CD14-positive monocyte (primary cell): Measurements from ENCODE around the gene DPH3. TPM values are rescaled to one million over a fixed set of nuclear protein-coding genes. Genes with fewer than 3 reads are reported as not detected.

ENCODE experiments used
- DNase-seq, 3 donors: peaks; one replicate each; pipeline ENCODE4 v3.0.0-alpha.2; 2011 to 2022
- H2AFZ ChIP-seq: 2 replicates; pipeline ENCODE4 v1.6.0; 2012; ENCODE audit warnings: mild to moderate bottlenecking, low read depth, low read length, inconsistent platforms; ENCODE audit not compliant: insufficient read depth, poor library complexity, severe bottlenecking
- H3K27ac ChIP-seq, 2 donors: 1 replicate in 1 of 2; 2 replicates in 1 of 2; pipeline ENCODE4 v1.5.1; 2012 to 2013; ENCODE audit warnings: low read length in 2 of 2, control low read depth in 1 of 2, inconsistent platforms in 1 of 2, low read depth in 1 of 2, mild to moderate bottlenecking in 1 of 2
- H3K27me3 ChIP-seq, 2 donors: one replicate each; pipeline versions ENCODE4 v1.6.0 to v1.6.1; 2011 to 2013; ENCODE audit warnings: low read length in 2 of 2; ENCODE audit not compliant: control insufficient read depth in 2 of 2, insufficient read depth in 2 of 2
- H3K36me3 ChIP-seq, 2 donors: replicated peaks in 1 of 2; 1 replicate in 1 of 2; 2 replicates in 1 of 2; pipeline versions ENCODE4 v1.5.1 to v1.6.1; 2012 to 2013; ENCODE audit warnings: low read length in 2 of 2, control low read depth in 1 of 2, inconsistent platforms in 1 of 2, mild to moderate bottlenecking in 1 of 2; ENCODE audit not compliant: insufficient read depth in 2 of 2, control insufficient read depth in 1 of 2
- H3K4me1 ChIP-seq, 2 donors: 1 replicate in 1 of 2; 2 replicates in 1 of 2; pipeline versions ENCODE4 v1.5.1 to v1.6.1; 2012 to 2013; ENCODE audit warnings: low read length in 2 of 2, control low read depth in 1 of 2, inconsistent platforms in 1 of 2, mild to moderate bottlenecking in 1 of 2, moderate library complexity in 1 of 2; ENCODE audit not compliant: insufficient read depth in 2 of 2, control insufficient read depth in 1 of 2
- H3K4me2 ChIP-seq: replicated peaks from 2 replicates; pipeline ENCODE3; 2012; ENCODE audit warnings: low read length, moderate library complexity, mild to moderate bottlenecking; ENCODE audit not compliant: poor library complexity, severe bottlenecking; ENCODE audit errors: extremely low read depth
- H3K4me3 ChIP-seq, 3 experiments: fragments of 200-600 bp in 1 of 3; sonication (generic) in 1 of 3; replicated peaks in 1 of 3; 1 replicate in 2 of 3; 2 replicates in 1 of 3; pipeline ENCODE4 v1.5.1; 2011 to 2013; ENCODE audit warnings: low read length in 3 of 3, mild to moderate bottlenecking in 3 of 3, control low read depth in 2 of 3, low read depth in 2 of 3, inconsistent platforms in 1 of 3, moderate library complexity in 1 of 3
- H3K79me2 ChIP-seq: 2 replicates; pipeline ENCODE4 v1.6.0; 2012; ENCODE audit warnings: mild to moderate bottlenecking, control low read depth, inconsistent platforms, low read length, moderate library complexity; ENCODE audit not compliant: insufficient read depth
- H3K9ac ChIP-seq: 2 replicates; pipeline ENCODE4 v1.6.0; 2017; ENCODE audit warnings: low read length, mild to moderate bottlenecking; ENCODE audit not compliant: insufficient read depth, poor library complexity, severe bottlenecking
- H3K9me3 ChIP-seq, 2 donors: replicated peaks in 1 of 2; 1 replicate in 1 of 2; 2 replicates in 1 of 2; pipeline versions ENCODE4 v1.5.1 to v1.6.1; 2012 to 2013; ENCODE audit warnings: low read length in 2 of 2, control low read depth in 1 of 2; ENCODE audit not compliant: control insufficient read depth in 1 of 2, insufficient read depth in 1 of 2
- H4K20me1 ChIP-seq: 2 replicates; pipeline ENCODE4 v1.6.0; 2012; ENCODE audit warnings: mild to moderate bottlenecking, low read length, control low read depth, moderate library complexity; ENCODE audit not compliant: insufficient read depth
- H3K27ac Mint-ChIP-seq, 7 donors: one replicate each; pipeline ENCODE4 v1.8.0; 2020; ENCODE audit warnings: mild to moderate bottlenecking in 7 of 7, mixed read lengths in 7 of 7, moderate library complexity in 6 of 7, inconsistent platforms in 2 of 7
- H3K27me3 Mint-ChIP-seq, 3 donors: one replicate each; pipeline ENCODE4 v1.8.0; 2021 to 2022; ENCODE audit warnings: low read depth in 3 of 3, mild to moderate bottlenecking in 3 of 3, mixed read lengths in 3 of 3, moderate library complexity in 3 of 3, inconsistent platforms in 1 of 3
- H3K36me3 Mint-ChIP-seq, 2 donors: one replicate each; pipeline ENCODE4 v1.8.0; 2020; ENCODE audit warnings: mixed read lengths in 2 of 2, inconsistent platforms in 1 of 2, mild to moderate bottlenecking in 1 of 2
- H3K4me1 Mint-ChIP-seq: one replicate; pipeline ENCODE4 v1.8.0; 2020; ENCODE audit warnings: mild to moderate bottlenecking, mixed read lengths
- H3K4me3 Mint-ChIP-seq, 2 donors: one replicate each; pipeline ENCODE4 v1.8.0; 2020; ENCODE audit warnings: mild to moderate bottlenecking in 2 of 2, mixed read lengths in 2 of 2, moderate library complexity in 1 of 2
- H3K9me3 Mint-ChIP-seq, 7 donors: one replicate each; pipeline ENCODE4 v1.8.0; 2020 to 2022; ENCODE audit warnings: mixed read lengths in 7 of 7, mild to moderate bottlenecking in 6 of 7, moderate library complexity in 6 of 7, inconsistent platforms in 2 of 7
- CTCF ChIP-seq: fragments of 200-600 bp; IDR thresholded peaks from one replicate; pipeline ENCODE4 v1.8.0; 2022; ENCODE audit warnings: antibody characterized with exemption, mild to moderate bottlenecking
- WGBS: methylation state at CpG from one replicate; pipeline ENCODE4 v1.1.5; 2013; ENCODE audit warnings: missing lambda C conversion rate; ENCODE audit not compliant: insufficient coverage; 5-methylcytosine and 5-hydroxymethylcytosine counted together
- intact Hi-C, 2 donors: fragments of 100-400 bp; cut with micrococcal nuclease; formaldehyde crosslinking; loops; one replicate each; pipeline versions ENCODE4 v1.15.0 to v1.15.1; 2023
- polyA plus RNA-seq, 3 donors: library from polyadenylated mRNA; depleted of rRNA in 1 of 3; unstranded in 2 of 3; stranded (reverse) in 1 of 3; fragments of 300-500 nt in 2 of 3; fragments of >200 nt in 1 of 3; fragmentation: Illumina TruSeq in 2 of 3; gene quantifications; 1 replicate in 2 of 3; 2 replicates in 1 of 3; pipeline ENCODE4 v1.2.3, GENCODE V29; 2012 to 2021

The DPH3 gene
- polyA plus RNA-seq, 3 donors = 9.2 to 42.0 (median 33.7) TPM

GRCh38 chr3:16299746-16300145, 35.0 kb upstream of the DPH3 start:
- 60% methylated on average over 1 of the region's 3 CpGs for WGBS
- Mint-ChIP-seq H3K4me1 (peaks cover 8% of the 10 kb centered on the region), H3K36me3 (peaks cover 73% of the 10 kb centered on the region in 2 donors), H3K9me3 (no peaks in the 10 kb centered on the region), H3K27me3 (peaks cover 0 to 1% (median 0%) of the 10 kb centered on the region in 3 donors), H3K27ac (no peak overlapping the region), H3K4me3 (no peak overlapping the region)
- intact Hi-C loops = no loop called here
- H3K79me2 ChIP-seq = no peaks in the 10 kb centered on the region
- no peaks in the 10 kb centered on the region for H4K20me1 ChIP-seq
- H3K4me3 ChIP-seq = no peak overlapping the region
- peaks cover 0 to 2% of the 10 kb centered on the region in 2 donors for H3K4me1 ChIP-seq
- no peak overlapping the region for H3K4me2 ChIP-seq
- no peaks in the 10 kb centered on the region for H3K27me3 ChIP-seq
- no peak for DNase-seq
- H3K9ac ChIP-seq = no peak overlapping the region
- peaks cover 27 to 83% of the 10 kb centered on the region in 2 donors for H3K36me3 ChIP-seq
- TF ChIP-seq CTCF = no peak
- no peak overlapping the region for H3K27ac ChIP-seq
- no peaks in the 10 kb centered on the region for H3K9me3 ChIP-seq
- H2AFZ ChIP-seq = no peak overlapping the region

GRCh38 chr3:16298891-16299290, 34.1 kb upstream of the DPH3 start:
- no CpG with 5 or more reads among the region's 6 CpGs for WGBS
- H3K36me3 Mint-ChIP-seq = peaks cover 69 to 75% of the 10 kb centered on the region in 2 donors

More at GRCh38 chr3:16298891-16299290, 34.1 kb upstream of the DPH3 start:
- H3K9me3 Mint-ChIP-seq = peaks cover 0 to 3% (median 0%) of the 10 kb centered on the region in 7 donors
- Histone ChIP-seq H3K36me3 (peaks cover 27 to 76% of the 10 kb centered on the region in 2 donors), H3K4me1 (peaks cover 0 to 2% of the 10 kb centered on the region in 2 donors), H4K20me1 (no peaks in the 10 kb centered on the region), H3K4me3 (no peak overlapping the region), H3K9me3 (no peaks in the 10 kb centered on the region), H3K79me2 (no peaks in the 10 kb centered on the region), H2AFZ (no peak overlapping the region), H3K4me2 (no peak overlapping the region), H3K9ac (no peak overlapping the region), H3K27me3 (no peaks in the 10 kb centered on the region), H3K27ac (no peak overlapping the region)
- no peak for TF ChIP-seq CTCF
- H3K27ac Mint-ChIP-seq = no peak overlapping the region
- H3K27me3 Mint-ChIP-seq = peaks cover 0 to 1% (median 0%) of the 10 kb centered on the region in 3 donors
- DNase-seq = no peak
- intact Hi-C loops = no loop called here
- peaks cover 8% of the 10 kb centered on the region for H3K4me1 Mint-ChIP-seq
- H3K4me3 Mint-ChIP-seq = no peak overlapping the region
